TTC549 (cell line): ENCODE measurements around the gene SNX7.
A peak's percentile ranks its signal among the peaks of the same experiment; 100 is the strongest.

Source experiments
- FAIRE-seq: peaks from 2 replicates; lab custom pipeline; 2012; peaks lifted over from hg19 to GRCh38; lab: Jason Lieb, UNC

Gene SNX7

GRCh38 chr1:98781906-98782305 lies 120.4 kb downstream of the SNX7 start:
- no peak for FAIRE-seq

DNA sequence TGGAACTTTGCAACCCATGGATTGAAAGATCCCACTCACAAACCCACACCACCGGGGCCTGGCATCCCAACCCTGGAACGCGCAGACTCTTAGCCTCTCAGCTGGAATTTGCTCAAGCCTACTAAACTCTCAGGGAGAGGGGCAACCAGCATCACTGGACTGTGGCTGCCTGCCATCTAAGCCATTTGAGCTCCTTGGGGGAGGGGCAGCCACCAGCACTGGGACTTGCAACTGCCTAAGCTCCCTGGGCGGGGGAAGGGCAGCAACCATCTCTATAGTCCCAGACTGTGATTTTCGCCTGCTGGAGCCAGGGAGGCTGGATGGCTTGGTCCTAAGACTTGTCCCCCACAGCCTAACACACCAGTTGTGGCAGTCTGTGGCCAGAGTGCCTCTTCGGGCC lies 122.3 kb downstream of the SNX7 start:
- no peak for FAIRE-seq

DNA sequence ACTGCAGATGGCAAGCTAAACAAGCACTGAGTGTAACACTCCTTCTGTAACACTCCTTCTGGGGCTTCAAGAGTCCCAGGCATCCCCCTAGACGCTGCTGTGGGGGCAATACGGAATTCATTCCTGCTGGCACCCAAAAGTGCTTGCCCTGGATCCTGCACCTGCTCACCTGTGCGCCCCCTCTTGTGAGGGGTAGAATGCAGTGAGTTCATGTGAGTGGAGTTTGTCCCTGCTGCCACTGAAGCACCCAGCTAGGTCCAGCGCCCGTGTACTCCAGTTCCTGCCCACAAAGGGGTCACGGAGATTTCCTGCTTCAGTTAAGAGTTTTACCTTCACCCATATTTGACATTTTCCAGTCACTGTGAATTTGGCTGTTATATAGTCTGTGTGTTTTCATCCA lies 130.0 kb downstream of the SNX7 start:
- no peak for FAIRE-seq

- no peak for FAIRE-seq
Measured at GRCh38 chr1:98792123-98792522, 130.6 kb downstream of the SNX7 start.

GRCh38 chr1:98793136-98793535 lies 131.6 kb downstream of the SNX7 start:
- FAIRE-seq = no peak

DNA sequence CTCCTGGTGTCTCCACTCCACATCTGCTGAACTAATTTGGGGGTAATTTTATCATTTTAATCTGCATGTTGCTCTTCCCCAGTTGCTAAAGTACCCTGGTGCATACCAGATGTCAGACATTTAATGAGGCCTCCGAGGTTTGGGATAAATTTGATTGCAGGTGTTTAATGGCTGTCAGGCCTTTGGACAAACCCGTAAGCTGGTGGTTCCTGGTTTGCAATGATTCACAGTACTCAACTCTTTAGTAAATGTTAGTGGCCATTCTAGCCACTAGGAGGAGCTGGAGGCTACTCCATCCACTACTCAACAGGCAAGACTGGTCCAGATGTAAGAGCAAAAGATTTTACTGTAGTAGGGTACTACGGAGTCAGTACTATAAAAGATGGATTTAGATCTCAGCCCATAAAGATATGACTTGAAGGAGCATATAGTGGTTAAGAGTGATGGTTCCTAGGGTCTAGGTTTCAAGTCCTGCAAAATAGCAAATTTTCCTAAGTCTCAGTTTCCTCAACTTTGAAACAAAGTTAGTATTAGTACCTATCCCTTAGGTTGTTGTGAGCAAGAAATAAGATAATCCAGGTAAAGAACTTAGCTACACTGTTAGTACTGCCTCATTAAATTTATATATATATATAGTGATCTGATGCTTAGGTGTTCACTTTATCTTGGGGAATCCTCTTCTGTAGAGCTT lies 132.8 kb downstream of the SNX7 start:
- peak; percentile 80 for FAIRE-seq

- FAIRE-seq = no peak
Measured at GRCh38 chr1:98796049-98796448, 134.5 kb downstream of the SNX7 start.

DNA sequence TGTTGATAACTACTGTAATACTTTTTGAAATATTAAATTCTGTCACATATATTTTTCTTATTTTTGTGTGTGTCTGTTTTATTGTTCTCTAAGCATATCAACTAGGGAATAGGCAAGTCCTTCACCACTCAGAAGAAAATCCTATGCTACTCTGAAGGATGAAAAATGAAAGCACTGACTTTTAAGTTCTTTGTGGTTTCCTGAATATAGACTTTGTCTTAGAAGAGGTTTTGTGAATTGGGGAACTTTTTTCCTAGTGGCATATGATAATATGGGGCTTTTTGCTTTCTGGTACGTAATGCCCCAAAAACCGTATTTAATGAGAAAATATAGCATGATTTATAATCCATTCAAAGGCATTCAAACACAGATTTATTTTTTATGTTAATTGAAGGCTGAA lies 136.0 kb downstream of the SNX7 start:
- no peak for FAIRE-seq
